GM23248 (cell line): ENCODE results near the gene TTC21B. TPM values are rescaled to one million over a fixed set of nuclear protein-coding genes. Genes with fewer than 3 reads are reported as not detected.

Experiments used
- DNase-seq: peaks from one replicate; pipeline ENCODE4 v3.0.0-alpha.2; 2015
- H2AFZ ChIP-seq: fragments of 200-600 bp; sonication (generic); 2 replicates; pipeline ENCODE4 v1.6.1; 2016; ENCODE audit warnings: antibody characterized with exemption
- H3F3A ChIP-seq: fragments of 200-600 bp; sonication (generic); 2 replicates; pipeline ENCODE4 v1.6.1; 2016; ENCODE audit warnings: mild to moderate bottlenecking, antibody characterized with exemption, mixed run types; ENCODE audit not compliant: insufficient read depth
- H3K27ac ChIP-seq: fragments of 200-600 bp; sonication (generic); 2 replicates; pipeline ENCODE4 v1.5.1; 2016; ENCODE audit warnings: mild to moderate bottlenecking
- H3K27me3 ChIP-seq: fragments of 200-600 bp; sonication (generic); replicated peaks from 2 replicates; pipeline ENCODE4 v1.6.1; 2016; ENCODE audit warnings: mild to moderate bottlenecking; ENCODE audit not compliant: insufficient read depth
- H3K36me3 ChIP-seq: fragments of 200-600 bp; sonication (generic); 2 replicates; pipeline ENCODE4 v1.6.1; 2016; ENCODE audit warnings: low read depth, mild to moderate bottlenecking
- H3K4me1 ChIP-seq: fragments of 200-600 bp; sonication (generic); 2 replicates; pipeline ENCODE4 v1.6.1; 2016; ENCODE audit warnings: mild to moderate bottlenecking; ENCODE audit not compliant: insufficient read depth
- H3K4me2 ChIP-seq: fragments of 200-600 bp; sonication (generic); one replicate; pipeline ENCODE4 v1.6.1; 2016; ENCODE audit warnings: mild to moderate bottlenecking; ENCODE audit not compliant: unreplicated experiment
- H3K4me3 ChIP-seq: fragments of 200-600 bp; sonication (generic); 2 replicates; pipeline ENCODE4 v1.5.1; 2016; ENCODE audit warnings: mild to moderate bottlenecking
- H3K79me2 ChIP-seq: fragments of 200-600 bp; sonication (generic); 2 replicates; pipeline ENCODE4 v1.6.1; 2016; ENCODE audit warnings: mild to moderate bottlenecking; ENCODE audit not compliant: insufficient read depth
- H3K9ac ChIP-seq: fragments of 200-600 bp; sonication (generic); 2 replicates; pipeline ENCODE4 v1.6.1; 2016; ENCODE audit warnings: mild to moderate bottlenecking
- H3K9me2 ChIP-seq: fragments of 200-600 bp; sonication (generic); 2 replicates; pipeline ENCODE4 v1.6.1; 2016; ENCODE audit warnings: mixed run types, mild to moderate bottlenecking, moderate library complexity; ENCODE audit not compliant: insufficient read depth
- H3K9me3 ChIP-seq: fragments of 200-600 bp; sonication (generic); one replicate; pipeline ENCODE4 v1.6.1; 2017; ENCODE audit warnings: low read depth
- H4K20me1 ChIP-seq: fragments of 200-600 bp; sonication (generic); 2 replicates; pipeline ENCODE4 v1.6.0; 2016; ENCODE audit not compliant: insufficient read depth
- EZH2 ChIP-seq: fragments of 200-600 bp; sonication (generic); IDR thresholded peaks from 2 replicates; pipeline ENCODE4 v1.6.1; 2018; ENCODE audit warnings: antibody characterized with exemption, mild to moderate bottlenecking; ENCODE audit not compliant: insufficient read depth, poor library complexity, severe bottlenecking
- EZH2phosphoT487 ChIP-seq: fragments of 200-600 bp; sonication (generic); IDR thresholded peaks from 2 replicates; pipeline ENCODE4 v1.6.1; 2018; ENCODE audit warnings: antibody characterized with exemption, moderate library complexity, mild to moderate bottlenecking, low read depth; ENCODE audit not compliant: insufficient read depth
- WGBS, 2 experiments: methylation state at CpG; one replicate each; pipeline ENCODE4 v1.1.6; 2015 to 2017; ENCODE audit warnings: low lambda C conversion rate in 2 of 2, low coverage in 1 of 2; ENCODE audit errors: missing lambda C conversion rate in 2 of 2; 5-methylcytosine and 5-hydroxymethylcytosine counted together
- in situ Hi-C: fragments of 300-500 bp; cut with MboI; formaldehyde crosslinking; loops from 2 replicates; pipeline ENCODE4 v1.15.0; 2020
- polyA plus RNA-seq: library from polyadenylated mRNA; unstranded; fragments of >200 nt; fragmentation: Nextera tagmentation; extraction: Ambion mirVana; gene quantifications from 2 replicates; pipeline ENCODE4 v1.2.1, GENCODE V29; 2016
- total RNA-seq: library from RNA; depleted of rRNA; stranded (reverse); fragments of >200 nt; shearing (Covaris generic); gene quantifications from 2 replicates; pipeline ENCODE4 v1.2.3, GENCODE V29; 2014

Gene TTC21B
- total and polyA plus RNA-seq, 2 experiments from 2014 or later, result 6.6 to 15.3 TPM

DNA sequence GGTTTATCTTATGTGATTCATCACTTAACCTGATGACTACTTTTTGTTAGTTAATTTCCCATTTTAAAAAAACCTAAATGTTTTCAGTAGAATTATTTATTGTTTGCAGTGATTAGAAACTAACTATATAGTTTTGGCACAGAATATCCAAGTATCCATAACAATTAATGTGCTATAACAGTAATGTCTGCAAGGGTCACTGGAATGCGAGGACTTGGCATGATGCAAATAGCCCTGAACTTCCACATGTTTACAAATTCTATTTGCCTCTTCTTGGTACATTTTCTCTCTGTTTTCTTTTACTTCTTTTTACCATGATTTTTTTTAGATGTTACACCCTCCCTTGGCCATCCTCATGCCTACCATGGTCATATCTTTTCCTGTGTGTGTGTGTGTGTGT lies 110.2 kb downstream of the TTC21B start:
- WGBS, 2 experiments, result 96 to 97% methylated on average over 1 of the region's 1 CpG

DNA sequence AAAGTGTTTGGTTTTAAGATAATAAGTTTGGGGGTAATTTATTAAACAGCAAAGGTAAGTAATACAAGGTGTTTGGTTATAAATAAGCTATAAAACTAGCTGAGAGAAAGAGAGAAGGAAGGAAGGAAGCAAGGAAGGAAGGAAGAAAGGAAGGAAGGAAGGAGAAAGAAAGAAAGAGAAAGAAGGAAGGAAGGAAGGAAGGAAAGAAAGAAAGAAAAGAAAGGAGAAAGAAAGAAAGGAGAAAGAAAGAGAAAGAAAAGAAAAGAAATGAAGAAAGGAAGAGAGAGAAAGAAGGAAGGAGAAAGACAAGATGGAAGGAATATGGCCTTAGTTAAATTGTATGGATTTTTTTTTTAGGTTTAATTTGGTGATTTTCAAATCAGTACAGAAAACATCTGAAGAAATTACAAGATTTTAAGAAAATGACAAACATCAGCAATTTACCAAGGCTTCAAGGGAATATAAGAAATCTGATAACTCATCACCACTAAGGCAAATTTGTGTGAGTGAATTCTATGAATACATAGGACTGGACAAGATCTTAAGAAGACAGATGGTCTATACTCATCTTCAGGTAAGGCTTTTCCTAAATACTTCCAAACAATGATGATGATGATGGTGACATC lies 113.1 kb downstream of the TTC21B start:
- Histone ChIP-seq H3K4me3 (no peak overlapping the region), H3F3A (0 out of 2 replicates have a peak, but pooled peaks cover 13% of the 10 kb centered on the region), H3K9me2 (no peaks in the 10 kb centered on the region; the same call in 1 of the 2 replicates), H3K79me2 (no peaks in the 10 kb centered on the region), H3K4me2 (no peak overlapping the region), H3K9ac (no peak overlapping the region), H3K27ac (no peak overlapping the region), H3K4me1 (peaks cover 14% of the 10 kb centered on the region), H4K20me1 (no peaks in the 10 kb centered on the region), H3K36me3 (no peaks in the 10 kb centered on the region), H2AFZ (no peak overlapping the region), H3K9me3 (no peaks in the 10 kb centered on the region), H3K27me3 (no peaks in the 10 kb centered on the region)
- no peak for TF ChIP-seq EZH2
- no peak for TF ChIP-seq EZH2phosphoT487
- in situ Hi-C loops, result no loop called here
- no peak for DNase-seq

More for the DNA sequence above, 110.2 kb downstream of the TTC21B start:
- H3K27ac ChIP-seq, result no peak overlapping the region
- H3K9me2 ChIP-seq, result no peaks in the 10 kb centered on the region; the same call in 1 of the 2 replicates
- no peak for DNase-seq
- H3K4me3 ChIP-seq, result no peak overlapping the region
- in situ Hi-C loops, result no loop called here
- H3K79me2 ChIP-seq, result no peaks in the 10 kb centered on the region
- H4K20me1 ChIP-seq, result no peaks in the 10 kb centered on the region
- H3K9ac ChIP-seq, result no peak overlapping the region
- 0 out of 2 replicates have a peak, but pooled peaks cover 13% of the 10 kb centered on the region for H3F3A ChIP-seq
- no peak overlapping the region for H2AFZ ChIP-seq
- no peak for TF ChIP-seq EZH2
- TF ChIP-seq EZH2phosphoT487, result no peak
- H3K27me3 ChIP-seq, result no peaks in the 10 kb centered on the region
- H3K4me2 ChIP-seq, result no peak overlapping the region
- H3K4me1 ChIP-seq, result peaks cover 4% of the 10 kb centered on the region
- no peaks in the 10 kb centered on the region for H3K36me3 ChIP-seq
- no peaks in the 10 kb centered on the region for H3K9me3 ChIP-seq

DNA sequence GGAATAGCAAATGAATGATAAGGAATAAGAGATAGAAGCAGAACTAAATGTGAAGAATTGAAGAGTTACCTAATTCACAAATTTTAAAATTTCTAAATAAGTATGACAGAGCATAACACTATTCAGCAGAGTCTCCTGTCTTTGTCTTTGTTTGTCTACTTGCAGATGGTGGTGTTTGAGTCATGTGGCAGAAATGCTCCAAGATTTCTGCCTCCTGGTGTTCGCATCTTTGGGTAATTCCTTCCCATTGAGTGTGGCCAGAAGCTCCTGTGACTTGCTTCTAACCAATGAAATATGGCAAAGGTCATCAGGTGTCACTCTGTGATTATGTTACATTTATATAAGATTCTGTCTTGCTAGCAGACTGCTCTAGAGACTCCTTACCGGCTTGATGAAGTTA lies 114.0 kb downstream of the TTC21B start:
- no peak overlapping the region for H3K4me3 ChIP-seq
- in situ Hi-C loops, result no loop called here
- DNase-seq, result peak; percentile 56

DNA sequence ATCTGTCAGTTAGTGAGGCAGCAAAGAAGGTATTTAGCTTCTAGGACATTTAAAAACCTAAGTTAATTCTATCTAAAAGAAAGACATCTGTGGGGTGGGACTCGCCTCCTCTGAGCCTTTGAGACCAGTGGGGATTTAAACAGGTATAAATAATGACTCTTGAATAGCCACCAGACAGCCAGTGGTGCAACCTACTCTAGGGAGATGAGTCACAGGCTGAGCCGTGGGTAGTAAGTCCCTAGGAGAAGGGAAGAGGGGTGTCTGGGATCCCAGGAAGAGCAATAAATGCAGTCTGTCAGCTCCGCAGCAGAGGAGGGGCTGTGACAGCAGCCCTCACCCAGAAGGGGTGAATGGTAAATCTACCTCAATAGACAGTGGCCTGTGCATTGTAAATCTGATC lies 116.5 kb downstream of the TTC21B start:
- peak; percentile 77 for DNase-seq
- Histone ChIP-seq H3K79me2 (no peaks in the 10 kb centered on the region), H3K9me3 (no peaks in the 10 kb centered on the region), H3K27ac (no peak overlapping the region), H3K27me3 (no peaks in the 10 kb centered on the region), H3K4me1 (peaks cover 23% of the 10 kb centered on the region), H3K9ac (no peak overlapping the region), H3K9me2 (no peaks in the 10 kb centered on the region; the same call in 1 of the 2 replicates), H3F3A (peaks cover 7% of the 10 kb centered on the region; the same call in 1 of the 2 replicates), H3K36me3 (no peaks in the 10 kb centered on the region), H4K20me1 (no peaks in the 10 kb centered on the region), H3K4me3 (no peak overlapping the region), H2AFZ (no peak overlapping the region), H3K4me2 (peak overlapping the region; percentile 49)
- WGBS, 2 experiments, result 19% methylated on average over 2 to 3 of the region's 3 CpGs
- in situ Hi-C loops, result no loop called here
- TF ChIP-seq EZH2 (no peak), EZH2phosphoT487 (no peak)

More for the DNA sequence above, 114.0 kb downstream of the TTC21B start:
- Histone ChIP-seq H3K27ac (no peak overlapping the region), H3K4me2 (no peak overlapping the region), H3K9me2 (no peaks in the 10 kb centered on the region; the same call in 1 of the 2 replicates), H3K36me3 (no peaks in the 10 kb centered on the region), H3K9me3 (no peaks in the 10 kb centered on the region), H4K20me1 (no peaks in the 10 kb centered on the region), H3K9ac (no peak overlapping the region), H2AFZ (no peak overlapping the region), H3K79me2 (no peaks in the 10 kb centered on the region), H3K27me3 (no peaks in the 10 kb centered on the region), H3F3A (0 out of 2 replicates have a peak, but pooled peaks cover 13% of the 10 kb centered on the region), H3K4me1 (peaks cover 14% of the 10 kb centered on the region)
- 49 to 65% methylated on average over 2 of the region's 2 CpGs for WGBS, 2 experiments
- TF ChIP-seq EZH2phosphoT487 (no peak), EZH2 (no peak)
